ENCODE measurements around the gene TUBA3C. TPM values are rescaled to one million over a fixed set of nuclear protein-coding genes. Genes with fewer than 3 reads are reported as not detected.

TUBA3C gene
- total RNA-seq: not detected

GRCh38 chr13:19181621-19182485 lies at the start of gene TUBA3C:
TSS of gene TUBA3C (minus strand) at chr13:19181824. CDS start at chr13:19181747, 77 bp downstream.

Small RNA genes within 50 kb of the gene (small RNA-seq; reads per million reads assigned to genes)
- gene AL139327.4 (ENCODE audit: low replicate concordance): not detected
